GM12892 (cell line): ENCODE data around the gene DUSP28. TPM values are rescaled to one million over a fixed set of nuclear protein-coding genes. Genes with fewer than 3 reads are reported as not detected.

Source experiments
- DNase-seq: peaks from one replicate; pipeline ENCODE4 v3.0.0; 2011; ENCODE audit not compliant: insufficient read length
- FAIRE-seq: peaks from 2 replicates; lab custom pipeline; 2011; peaks lifted over from hg19 to GRCh38; lab: Jason Lieb, UNC
- POLR2A ChIP-seq: IDR thresholded peaks from 2 replicates; pipeline ENCODE4 v1.6.1; 2011; ENCODE audit warnings: low read depth, low read length, control low read depth
- POLR2AphosphoS5 ChIP-seq: IDR thresholded peaks from 2 replicates; pipeline ENCODE4 v1.6.1; 2011; ENCODE audit warnings: low read depth, low read length, control low read depth
- TAF1 ChIP-seq: IDR thresholded peaks from 2 replicates; pipeline ENCODE4 v1.6.1; 2011; ENCODE audit warnings: low read depth, mild to moderate bottlenecking, control low read depth, low read length, borderline replicate concordance
- polyA plus RNA-seq: library from polyadenylated mRNA; unstranded; fragments of >200 nt; gene quantifications from one replicate; pipeline ENCODE4 v1.2.1, GENCODE V29; 2012; ENCODE audit warnings: missing spikeins, inconsistent platforms; ENCODE audit not compliant: missing spikeins

Gene DUSP28
- 7.3 TPM for polyA plus RNA-seq

GRCh38 chr2:240560084-240560479, at the start of gene DUSP28:
TSS of gene DUSP28 (plus strand) at chr2:240560357. CDS start at chr2:240560685, 328 bp downstream.
- TF ChIP-seq TAF1: 0 out of 2 replicates have a peak, but pooled peaks have one; percentile 10
- TF ChIP-seq POLR2AphosphoS5: peak; percentile 89
- TF ChIP-seq POLR2A: peak; percentile 89
- FAIRE-seq: peak; percentile 95

GRCh38 chr2:240510513-240511210, 49.5 kb upstream of the DUSP28 start:
- TF ChIP-seq POLR2A: no peak
- no peak for TF ChIP-seq POLR2AphosphoS5
- TF ChIP-seq TAF1: no peak
- DNase-seq (no peak), FAIRE-seq (no peak)

More at GRCh38 chr2:240560084-240560479, at the start of gene DUSP28:
- DNase-seq: peak; percentile 86

GRCh38 chr2:240511351-240512108, 48.6 kb upstream of the DUSP28 start:
- FAIRE-seq (no peak), DNase-seq (no peak)

GRCh38 chr2:240512109-240512485, 48.1 kb upstream of the DUSP28 start:
- DNase-seq (no peak), FAIRE-seq (no peak)
- TF ChIP-seq TAF1 (no peak), POLR2AphosphoS5 (no peak), POLR2A (no peak)

More at GRCh38 chr2:240511351-240512108, 48.6 kb upstream of the DUSP28 start:
- no peak for TF ChIP-seq TAF1

GRCh38 chr2:240512666-240513535, 47.3 kb upstream of the DUSP28 start:
- TF ChIP-seq POLR2A (no peak), POLR2AphosphoS5 (no peak), TAF1 (no peak)
- DNase-seq: no peak
- FAIRE-seq: no peak

- no peak for TF ChIP-seq TAF1
- no peak for TF ChIP-seq POLR2AphosphoS5
- 0 out of 2 replicates have a peak, but pooled peaks have one; percentile 20 for TF ChIP-seq POLR2A
- peak; percentile 92 for DNase-seq
- FAIRE-seq: peak; percentile 96
These were observed 46.4 kb upstream of the DUSP28 start for GRCh38 chr2:240513549-240514287.

GRCh38 chr2:240514631-240515030, 45.5 kb upstream of the DUSP28 start:
- FAIRE-seq (no peak), DNase-seq (no peak)
- TF ChIP-seq POLR2AphosphoS5: no peak
- no peak for TF ChIP-seq POLR2A
- TF ChIP-seq TAF1: no peak

GRCh38 chr2:240517342-240517741, 42.8 kb upstream of the DUSP28 start:
- TF ChIP-seq POLR2A (no peak), POLR2AphosphoS5 (no peak), TAF1 (no peak)
- DNase-seq (no peak), FAIRE-seq (no peak)

- FAIRE-seq (no peak), DNase-seq (no peak)
- TF ChIP-seq POLR2AphosphoS5: no peak
- TF ChIP-seq POLR2A: no peak
These were observed 41.2 kb upstream of the DUSP28 start for GRCh38 chr2:240518981-240519380.

- TF ChIP-seq POLR2AphosphoS5: no peak
- TF ChIP-seq TAF1: no peak
- TF ChIP-seq POLR2A: no peak
- FAIRE-seq (no peak), DNase-seq (no peak)
These were observed 40.6 kb upstream of the DUSP28 start for GRCh38 chr2:240519396-240520129.
